Loucy (cell line): Measurements from ENCODE around the gene MOV10L1.

Experiments
- H2AFZ ChIP-seq: fragments of 200-600 bp; sonication (generic); 2 replicates; pipeline ENCODE4 v1.6.0; 2016; ENCODE audit warnings: antibody characterized with exemption, mild to moderate bottlenecking, low read length, moderate library complexity
- H3F3A ChIP-seq: fragments of 200-600 bp; 2 replicates; pipeline ENCODE4 v1.6.0; 2016; ENCODE audit warnings: antibody characterized with exemption, low read depth, mild to moderate bottlenecking
- H3K27me3 ChIP-seq: fragments of 200-600 bp; sonication (generic); 2 replicates; pipeline ENCODE4 v1.6.1; 2014; ENCODE audit warnings: low read length, mild to moderate bottlenecking; ENCODE audit not compliant: insufficient read depth, poor library complexity, severe bottlenecking
- H3K36me3 ChIP-seq: fragments of 200-600 bp; sonication (generic); 2 replicates; pipeline ENCODE4 v1.6.1; 2016; ENCODE audit warnings: low read length; ENCODE audit not compliant: insufficient read depth
- H3K4me1 ChIP-seq: fragments of 200-600 bp; sonication (generic); 2 replicates; pipeline ENCODE4 v1.5.1; 2014; ENCODE audit warnings: low read length, mild to moderate bottlenecking; ENCODE audit not compliant: insufficient read depth, poor library complexity, severe bottlenecking
- H3K4me2 ChIP-seq: fragments of 200-600 bp; sonication (generic); 2 replicates; pipeline ENCODE4 v1.6.0; 2014; ENCODE audit warnings: antibody characterized with exemption, low read length, low read depth, mild to moderate bottlenecking; ENCODE audit not compliant: poor library complexity, severe bottlenecking
- H3K4me3 ChIP-seq: fragments of 200-600 bp; sonication (generic); 2 replicates; pipeline ENCODE4 v1.5.1; 2014; ENCODE audit warnings: low read length, mild to moderate bottlenecking, mixed read lengths; ENCODE audit not compliant: poor library complexity, severe bottlenecking
- H3K79me2 ChIP-seq: fragments of 200-600 bp; sonication (generic); 2 replicates; pipeline ENCODE4 v1.6.1; 2014; ENCODE audit warnings: low read length; ENCODE audit not compliant: insufficient read depth
- H3K9ac ChIP-seq: fragments of 200-600 bp; sonication (generic); 2 replicates; pipeline ENCODE4 v1.6.0; 2014; ENCODE audit warnings: mild to moderate bottlenecking, low read depth, low read length, moderate library complexity; ENCODE audit not compliant: poor library complexity, severe bottlenecking
- H3K9me2 ChIP-seq: fragments of 200-600 bp; sonication (generic); replicated peaks from 2 replicates; pipeline ENCODE4 v1.6.1; 2016; ENCODE audit warnings: low read depth, low read length, mixed read lengths
- H3K9me3 ChIP-seq: fragments of 200-600 bp; sonication (generic); 2 replicates; pipeline ENCODE4 v1.6.1; 2014; ENCODE audit warnings: mild to moderate bottlenecking, antibody characterized with exemption, low read length, low read depth; ENCODE audit not compliant: insufficient read depth
- H4K20me1 ChIP-seq: fragments of 200-600 bp; sonication (generic); 2 replicates; pipeline ENCODE4 v1.6.0; 2014; ENCODE audit warnings: antibody characterized with exemption, low read length, mild to moderate bottlenecking; ENCODE audit not compliant: insufficient read depth, poor library complexity, severe bottlenecking
- CTCF ChIP-seq: fragments of 200-600 bp; sonication (generic); conservative IDR thresholded peaks from 2 replicates; pipeline ENCODE4 v1.5.1; 2014; ENCODE audit warnings: mild to moderate bottlenecking, antibody characterized with exemption, low read length
- EZH2phosphoT487 ChIP-seq: fragments of 200-600 bp; IDR thresholded peaks from 2 replicates; pipeline ENCODE4 v1.6.1; 2018; ENCODE audit warnings: antibody characterized with exemption, mild to moderate bottlenecking, moderate library complexity, borderline replicate concordance

The MOV10L1 gene

GRCh38 chr22:50129121-50129736 lies 39.4 kb downstream of the MOV10L1 start:
- no peak for TF ChIP-seq CTCF
- no peak for TF ChIP-seq EZH2phosphoT487
- H3K36me3 ChIP-seq: no peaks in the 10 kb centered on the region
- H3F3A ChIP-seq: no peaks in the 10 kb centered on the region
- no peak overlapping the region for H3K9ac ChIP-seq
- H3K27me3 ChIP-seq: no peaks in the 10 kb centered on the region
- H3K4me2 ChIP-seq: no peak overlapping the region
- no peak overlapping the region for H2AFZ ChIP-seq
- no peaks in the 10 kb centered on the region for H3K4me1 ChIP-seq
- H3K4me3 ChIP-seq: no peak overlapping the region
- H3K9me2 ChIP-seq: no peaks in the 10 kb centered on the region
- H3K79me2 ChIP-seq: no peaks in the 10 kb centered on the region
- H3K9me3 ChIP-seq: no peaks in the 10 kb centered on the region
- no peaks in the 10 kb centered on the region for H4K20me1 ChIP-seq

DNA sequence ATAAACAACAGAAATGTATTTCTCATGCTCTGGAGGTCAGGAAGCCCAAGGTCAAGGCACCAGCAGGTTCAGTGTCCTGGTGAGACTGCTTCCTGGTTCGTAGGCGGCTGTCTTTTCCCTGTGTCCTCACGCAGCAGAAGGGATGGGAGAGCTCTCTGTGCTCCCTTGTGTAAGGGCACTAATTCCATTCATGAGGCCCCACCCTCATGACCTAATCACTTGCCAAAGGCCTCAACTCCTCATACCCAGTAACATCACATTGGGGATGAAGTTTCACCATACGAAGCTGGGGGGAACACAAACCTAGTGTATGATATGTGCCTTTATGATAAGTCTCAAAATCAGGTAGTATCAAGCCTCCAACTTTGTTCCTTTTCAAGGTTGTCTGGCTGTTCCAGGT lies 42.1 kb downstream of the MOV10L1 start:
- Histone ChIP-seq H2AFZ (no peak overlapping the region), H4K20me1 (no peaks in the 10 kb centered on the region), H3K9me3 (no peaks in the 10 kb centered on the region), H3F3A (no peaks in the 10 kb centered on the region), H3K9me2 (no peaks in the 10 kb centered on the region), H3K4me2 (no peak overlapping the region), H3K4me3 (no peak overlapping the region), H3K9ac (no peak overlapping the region), H3K4me1 (no peaks in the 10 kb centered on the region), H3K79me2 (no peaks in the 10 kb centered on the region), H3K36me3 (no peaks in the 10 kb centered on the region), H3K27me3 (no peaks in the 10 kb centered on the region)
- TF ChIP-seq CTCF (no peak), EZH2phosphoT487 (no peak)

- Histone ChIP-seq H4K20me1 (no peaks in the 10 kb centered on the region), H3K79me2 (no peaks in the 10 kb centered on the region), H3K36me3 (no peaks in the 10 kb centered on the region), H2AFZ (no peak overlapping the region), H3K9me3 (no peaks in the 10 kb centered on the region), H3K9ac (no peak overlapping the region), H3K9me2 (no peaks in the 10 kb centered on the region), H3F3A (no peaks in the 10 kb centered on the region), H3K4me1 (no peaks in the 10 kb centered on the region), H3K4me3 (no peak overlapping the region), H3K27me3 (no peaks in the 10 kb centered on the region), H3K4me2 (no peak overlapping the region)
- TF ChIP-seq CTCF (no peak), EZH2phosphoT487 (no peak)
Observed at GRCh38 chr22:50134481-50134880, 44.7 kb downstream of the MOV10L1 start.
